ENCODE data around the gene PCDHB4.
"Not testable (repeated sequence)": the region's sequence is repeated elsewhere in the genome, so short reads cannot be mapped to it uniquely, and the experiment has no call there.

Gene PCDHB4

DNA sequence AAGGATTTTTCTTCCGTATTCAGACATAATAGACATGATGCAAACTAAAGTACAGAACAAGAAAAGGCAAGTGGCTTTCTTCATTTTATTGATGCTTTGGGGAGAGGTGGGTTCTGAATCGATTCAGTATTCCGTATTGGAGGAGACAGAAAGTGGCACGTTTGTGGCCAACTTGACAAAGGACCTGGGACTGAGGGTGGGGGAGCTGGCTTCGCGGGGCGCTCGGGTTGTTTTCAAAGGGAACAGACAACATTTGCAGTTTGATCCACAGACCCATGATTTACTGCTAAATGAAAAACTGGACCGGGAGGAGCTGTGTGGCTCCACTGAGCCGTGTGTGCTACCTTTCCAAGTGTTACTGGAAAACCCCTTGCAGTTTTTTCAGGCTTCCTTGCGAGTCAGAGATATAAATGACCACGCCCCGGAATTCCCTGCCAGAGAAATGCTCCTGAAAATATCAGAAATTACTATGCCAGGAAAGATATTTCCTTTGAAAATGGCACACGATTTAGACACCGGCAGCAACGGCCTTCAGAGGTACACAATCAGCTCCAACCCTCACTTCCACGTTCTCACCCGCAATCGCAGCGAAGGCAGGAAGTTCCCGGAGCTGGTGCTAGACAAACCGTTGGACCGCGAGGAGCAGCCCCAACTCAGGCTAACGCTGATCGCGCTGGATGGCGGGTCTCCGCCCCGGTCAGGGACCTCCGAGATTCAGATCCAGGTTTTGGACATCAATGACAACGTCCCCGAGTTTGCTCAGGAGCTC is 28.8 kb downstream of the PCDHB4 start:
- no peak for DNase-seq

DNA sequence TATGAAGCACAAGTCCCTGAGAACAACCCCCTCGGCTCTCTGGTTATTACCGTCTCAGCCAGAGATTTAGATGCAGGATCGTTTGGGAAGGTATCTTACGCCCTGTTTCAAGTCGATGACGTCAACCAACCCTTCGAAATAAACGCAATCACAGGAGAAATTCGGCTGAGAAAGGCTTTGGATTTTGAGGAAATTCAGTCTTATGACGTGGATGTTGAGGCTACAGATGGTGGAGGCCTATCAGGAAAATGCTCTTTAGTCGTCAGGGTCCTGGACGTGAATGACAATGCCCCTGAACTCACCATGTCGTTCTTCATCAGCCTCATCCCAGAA is 29.3 kb downstream of the PCDHB4 start:
- no peak for DNase-seq

GRCh38 chr5:141151632-141152031 is 30.0 kb downstream of the PCDHB4 start:
- not testable (repeated sequence) for DNase-seq

DNA sequence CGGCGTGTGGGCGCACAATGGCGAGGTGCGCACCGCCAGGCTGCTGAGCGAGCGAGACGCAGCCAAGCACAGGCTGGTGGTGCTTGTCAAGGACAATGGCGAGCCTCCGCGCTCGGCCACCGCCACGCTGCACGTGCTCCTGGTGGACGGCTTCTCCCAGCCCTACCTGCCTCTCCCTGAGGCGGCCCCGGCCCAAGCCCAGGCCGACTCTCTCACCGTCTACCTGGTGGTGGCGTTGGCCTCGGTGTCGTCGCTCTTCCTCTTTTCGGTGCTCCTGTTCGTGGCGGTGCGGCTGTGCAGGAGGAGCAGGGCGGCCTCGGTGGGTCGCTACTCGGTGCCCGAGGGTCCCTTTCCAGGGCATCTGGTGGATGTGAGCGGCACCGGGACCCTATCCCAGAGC is 30.5 kb downstream of the PCDHB4 start:
- not testable (repeated sequence) for DNase-seq

- DNase-seq: peak in 1 of 2 experiments; percentile 29
Observed at GRCh38 chr5:141155540-141156374, 34.1 kb downstream of the PCDHB4 start.

GRCh38 chr5:141157356-141157755 is 35.7 kb downstream of the PCDHB4 start:
- DNase-seq: not testable (repeated sequence)

DNA sequence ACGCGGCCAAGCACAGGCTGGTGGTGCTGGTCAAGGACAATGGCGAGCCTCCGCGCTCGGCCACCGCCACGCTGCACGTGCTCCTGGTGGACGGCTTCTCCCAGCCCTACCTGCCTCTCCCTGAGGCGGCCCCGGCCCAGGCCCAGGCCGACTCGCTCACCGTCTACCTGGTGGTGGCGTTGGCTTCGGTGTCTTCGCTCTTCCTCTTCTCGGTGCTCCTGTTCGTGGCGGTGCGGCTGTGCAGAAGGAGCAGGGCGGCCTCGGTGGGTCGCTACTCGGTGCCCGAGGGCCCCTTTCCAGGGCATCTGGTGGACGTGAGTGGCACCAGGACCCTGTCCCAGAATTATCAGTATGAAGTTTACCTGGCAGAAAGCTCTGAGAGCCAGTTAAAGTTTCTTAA is 36.3 kb downstream of the PCDHB4 start:
- DNase-seq: not testable (repeated sequence)

DNA sequence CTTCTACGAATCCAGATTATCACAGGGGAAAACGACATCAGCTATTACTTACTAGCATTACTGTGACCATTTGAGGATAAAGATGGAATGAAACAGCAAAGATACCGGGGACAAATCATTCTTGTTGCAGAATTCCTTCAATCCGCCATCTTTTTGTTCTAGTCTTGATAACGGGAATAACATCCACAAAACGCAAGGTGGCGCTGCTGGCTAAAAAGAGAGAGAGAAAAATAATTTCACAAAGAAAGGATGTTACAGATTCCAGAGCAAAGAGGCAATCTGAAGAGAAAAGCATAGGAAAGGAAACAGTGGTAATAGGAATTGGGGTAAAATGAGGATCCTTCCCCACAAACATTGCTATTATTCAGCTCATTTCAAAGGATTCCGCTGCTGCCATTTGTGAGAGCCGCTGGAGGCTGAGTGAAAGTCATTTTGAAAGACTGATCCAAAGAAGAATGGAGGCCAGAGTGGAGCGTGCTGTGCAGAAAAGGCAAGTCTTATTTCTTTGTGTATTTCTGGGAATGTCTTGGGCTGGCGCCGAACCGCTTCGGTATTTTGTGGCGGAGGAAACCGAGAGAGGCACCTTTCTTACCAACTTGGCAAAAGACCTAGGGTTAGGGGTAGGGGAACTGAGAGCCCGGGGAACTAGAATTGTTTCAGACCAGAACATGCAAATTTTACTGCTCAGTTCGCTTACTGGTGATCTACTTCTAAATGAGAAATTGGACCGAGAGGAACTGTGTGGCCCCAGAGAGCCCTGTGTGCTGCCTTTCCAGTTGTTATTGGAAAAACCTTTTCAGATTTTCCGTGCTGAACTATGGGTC is 51.0 kb downstream of the PCDHB4 start, which contains the start of gene PCDHB7:
Gene PCDHB7, plus strand, starts transcription at position 264 of the 824 bp plus-strand sequence. Its CDS starts 192 bp downstream, at position 456.
- peak; percentile 13 to 41 for DNase-seq

- not testable (repeated sequence) for DNase-seq
Observed at GRCh38 chr5:141174291-141175104, 52.9 kb downstream of the PCDHB4 start.

Data from AML-193 (cell line).